DMS153 treated with DMSO at 0.1 percent for 48 hours (cell line): Measurements from ENCODE around the gene RWDD1.
"Not testable (repeated sequence)": the region's sequence is repeated elsewhere in the genome, so short reads cannot be mapped to it uniquely, and the experiment has no call there.

Experiments
- DNase-seq: peaks from one replicate; lab custom pipeline; 2025; ENCODE audit not compliant: unreplicated experiment; lab: John Stamatoyannopoulos, UW

The RWDD1 gene

DNA sequence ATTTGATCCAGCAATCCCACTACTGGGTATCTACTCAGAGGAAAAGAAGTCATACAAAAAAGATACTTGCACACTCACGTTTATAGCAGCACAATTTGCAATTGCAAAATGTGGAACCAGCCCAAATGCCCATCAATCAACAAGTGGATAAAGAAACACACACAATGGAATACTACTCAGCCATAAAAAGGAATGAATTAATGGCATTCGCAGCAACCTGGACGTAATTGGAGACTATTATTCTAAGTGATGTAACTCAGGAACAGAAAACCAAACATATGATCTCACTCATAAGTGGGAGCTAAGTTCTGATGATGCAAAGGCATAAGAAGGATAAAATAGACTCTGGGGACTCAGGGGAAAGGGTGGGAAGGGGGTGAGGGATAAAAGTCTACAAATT lies 33.6 kb downstream of the RWDD1 start:
- not testable (repeated sequence) for DNase-seq

DNA sequence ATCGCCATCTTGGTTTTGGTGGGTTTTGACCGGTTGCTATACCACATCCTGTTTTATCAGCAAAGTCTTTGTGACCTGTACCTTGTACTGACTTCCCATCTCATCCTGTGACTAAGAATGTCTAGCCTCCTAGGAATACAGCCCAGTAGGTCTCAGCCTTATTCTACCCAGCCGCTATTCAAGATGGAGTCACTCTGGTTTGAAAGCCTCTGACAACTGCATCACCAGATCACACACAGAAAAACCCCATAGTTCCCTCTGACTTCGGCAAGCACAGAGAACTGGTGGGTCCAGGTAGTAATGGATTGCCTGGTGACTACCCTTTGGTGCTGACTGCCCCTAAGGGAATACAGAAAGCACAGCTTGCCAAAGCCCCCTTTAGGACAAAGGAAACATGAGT lies 34.6 kb downstream of the RWDD1 start:
- no peak for DNase-seq

DNA sequence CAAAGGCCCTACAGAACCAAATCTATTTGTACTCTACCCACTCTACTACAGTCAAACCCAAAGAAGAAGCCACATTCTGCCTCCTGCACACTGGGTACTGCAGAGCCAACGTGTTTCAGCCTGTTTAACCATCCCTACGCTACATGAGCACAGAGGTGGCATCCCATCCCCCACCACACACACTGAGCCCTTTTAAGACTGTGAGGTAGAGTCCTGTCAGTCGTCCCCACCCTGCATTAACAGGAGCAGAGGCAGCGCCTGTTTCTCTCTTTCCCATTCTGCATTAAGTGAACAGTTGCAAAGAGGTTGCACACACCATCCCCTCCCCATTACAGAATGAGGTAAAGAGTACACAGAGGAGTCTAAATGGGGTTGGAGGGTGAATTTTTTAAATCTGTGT lies 39.8 kb downstream of the RWDD1 start:
- DNase-seq: no peak

DNA sequence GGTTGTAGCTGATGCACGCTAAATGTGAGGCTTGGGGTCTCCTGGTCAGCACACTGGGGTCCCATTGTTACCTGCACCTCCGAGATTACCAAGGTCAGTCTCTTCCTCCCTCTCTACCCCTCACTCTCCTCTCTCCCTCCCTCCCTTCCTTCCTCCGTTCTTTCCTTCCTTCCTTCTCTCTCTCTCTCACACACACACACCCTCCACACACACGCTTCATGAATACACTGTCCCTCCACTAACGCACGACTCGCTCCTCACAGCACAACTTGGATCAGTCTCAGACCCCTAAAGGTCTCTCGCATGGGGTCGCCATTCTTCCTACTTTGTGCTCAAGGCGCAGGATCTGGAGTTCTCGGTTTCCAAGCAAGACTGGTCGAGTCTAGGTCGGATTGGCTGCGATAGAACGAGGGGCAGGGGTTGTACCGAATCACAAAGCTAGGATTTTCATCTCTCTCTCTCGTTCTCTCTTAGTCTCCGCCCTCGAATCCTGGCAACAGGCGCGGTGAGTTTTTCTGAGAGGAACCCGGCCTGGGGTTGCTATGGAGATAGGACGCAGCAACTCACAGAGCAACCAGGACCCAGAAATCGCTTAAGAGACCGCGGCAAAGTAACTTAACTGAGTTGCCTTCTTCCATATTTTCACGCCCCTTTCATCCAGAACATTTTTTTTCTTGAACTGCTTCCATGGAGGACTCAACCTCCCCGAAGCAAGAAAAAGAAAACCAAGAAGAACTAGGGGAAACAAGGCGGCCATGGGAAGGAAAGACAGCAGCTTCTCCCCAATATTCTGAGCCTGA lies 44.8 kb downstream of the RWDD1 start, which contains the start of gene RSPH4A:
TSS of gene RSPH4A (plus strand) at position 543 of the 800 bp plus-strand sequence. CDS start at position 688, 145 bp downstream.
- peak; percentile 92 for DNase-seq

DNA sequence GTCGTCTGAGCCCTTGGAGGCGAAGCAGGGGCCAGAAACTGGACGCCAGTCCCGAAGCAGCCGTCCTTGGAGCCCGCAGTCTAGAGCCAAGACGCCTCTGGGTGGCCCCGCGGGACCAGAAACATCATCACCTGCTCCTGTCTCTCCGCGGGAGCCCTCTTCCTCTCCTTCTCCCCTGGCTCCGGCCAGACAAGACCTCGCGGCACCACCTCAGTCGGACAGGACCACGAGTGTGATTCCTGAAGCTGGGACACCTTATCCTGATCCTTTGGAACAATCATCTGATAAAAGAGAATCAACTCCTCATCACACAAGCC lies 45.4 kb downstream of the RWDD1 start:
- DNase-seq: no peak

DNA sequence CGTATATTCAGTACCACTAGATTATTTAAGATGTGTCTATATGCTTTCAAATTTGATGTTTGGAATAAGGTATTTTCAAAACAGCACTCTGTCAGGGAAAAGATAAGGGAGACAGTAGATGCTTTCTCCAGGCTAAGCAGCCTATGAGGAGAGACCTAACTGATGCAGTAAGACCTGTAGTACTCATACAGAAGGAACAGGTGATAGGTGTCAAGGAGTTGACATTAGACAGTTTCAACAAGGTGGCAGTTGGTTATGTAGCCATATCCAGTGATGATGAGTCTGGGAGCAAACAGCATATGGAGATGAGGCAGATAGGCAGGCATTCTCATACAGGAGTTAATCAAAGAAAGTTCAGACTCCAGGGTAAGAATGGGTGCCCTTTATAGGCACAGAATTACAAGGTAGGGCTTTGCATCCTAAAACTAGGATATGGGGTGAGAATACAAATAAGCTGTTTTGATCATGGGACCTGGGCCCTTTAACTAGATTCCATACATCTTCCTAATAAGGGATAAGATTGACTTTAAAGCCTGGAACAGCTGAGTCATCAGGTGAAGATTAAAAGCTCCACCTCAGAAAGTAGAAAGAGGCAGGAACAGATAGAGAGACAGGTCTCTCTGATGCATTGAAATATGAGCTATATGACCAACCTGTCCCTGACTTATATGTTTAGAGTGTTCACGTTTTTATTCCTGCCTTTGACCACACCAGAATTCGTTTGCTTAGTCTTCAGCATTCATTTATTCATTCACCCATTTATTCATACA lies 52.9 kb downstream of the RWDD1 start:
- no peak for DNase-seq

DNA sequence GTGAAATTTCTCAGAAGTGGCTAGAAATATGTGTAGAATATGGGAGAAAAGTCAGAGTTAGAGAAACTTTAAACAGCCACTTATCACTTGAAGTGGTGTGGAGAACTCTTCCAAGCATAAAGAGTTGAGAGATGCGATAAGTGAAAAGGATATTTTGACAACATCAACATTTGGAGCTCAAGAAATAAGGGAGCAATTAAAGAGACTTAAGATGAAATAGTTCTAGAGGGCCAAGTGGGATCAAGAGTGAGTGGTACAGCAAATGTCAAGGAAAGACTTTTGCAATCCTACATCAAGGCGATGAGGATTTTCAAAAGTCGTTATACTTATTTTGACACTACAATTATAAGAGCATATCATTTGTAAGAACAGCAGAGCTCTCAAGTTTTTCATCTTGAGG lies 54.6 kb downstream of the RWDD1 start:
- no peak for DNase-seq

DNA sequence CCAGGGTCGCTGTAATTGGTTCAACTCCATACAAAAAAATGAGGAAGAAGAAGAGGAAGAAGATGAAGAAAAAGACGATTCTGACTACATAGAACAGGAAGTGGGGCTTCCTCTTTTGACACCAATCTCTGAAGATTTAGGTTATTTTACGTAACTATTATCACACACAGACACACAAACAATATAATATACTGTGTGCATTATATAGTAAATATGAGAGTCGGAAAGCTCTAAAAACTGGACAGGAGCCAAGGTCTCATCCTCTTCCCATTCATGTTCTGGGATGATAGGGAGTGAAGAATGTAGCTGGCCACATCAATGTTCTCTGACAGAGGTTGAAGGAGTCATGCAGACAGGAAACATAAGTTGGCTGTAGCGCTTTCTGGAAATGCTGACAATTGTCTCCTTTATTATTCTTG lies 58.3 kb downstream of the RWDD1 start:
- no peak for DNase-seq

DNA sequence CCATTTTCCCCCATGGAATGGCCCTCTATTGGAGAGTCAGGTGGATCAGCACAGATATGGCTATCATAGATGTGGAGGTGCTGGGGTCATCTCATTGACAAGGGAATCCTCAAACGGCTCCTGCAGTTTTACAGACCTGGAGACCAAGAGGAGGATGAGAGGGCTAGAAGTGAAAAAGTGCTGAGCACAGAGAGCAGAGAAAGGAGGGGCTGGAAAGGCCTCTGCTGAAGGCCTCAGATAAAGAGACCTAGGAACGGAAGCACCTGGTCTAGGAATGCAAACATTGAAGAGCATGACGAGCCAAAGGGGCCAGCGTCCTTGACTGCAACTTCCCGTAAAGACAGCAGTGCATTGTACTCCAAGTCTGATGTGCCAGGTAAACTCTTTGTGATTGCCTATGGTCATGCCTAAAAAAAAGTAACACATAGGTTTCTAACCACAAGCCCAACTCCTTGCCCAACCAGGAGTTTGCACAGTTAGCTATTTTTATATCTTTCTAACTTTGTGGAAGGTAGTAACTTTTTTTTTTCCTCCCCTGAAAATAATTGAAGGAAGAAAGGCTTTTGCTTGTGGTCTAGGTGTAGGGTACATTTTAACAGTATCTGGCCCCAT lies 60.2 kb downstream of the RWDD1 start:
- DNase-seq: peak; percentile 11

DNA sequence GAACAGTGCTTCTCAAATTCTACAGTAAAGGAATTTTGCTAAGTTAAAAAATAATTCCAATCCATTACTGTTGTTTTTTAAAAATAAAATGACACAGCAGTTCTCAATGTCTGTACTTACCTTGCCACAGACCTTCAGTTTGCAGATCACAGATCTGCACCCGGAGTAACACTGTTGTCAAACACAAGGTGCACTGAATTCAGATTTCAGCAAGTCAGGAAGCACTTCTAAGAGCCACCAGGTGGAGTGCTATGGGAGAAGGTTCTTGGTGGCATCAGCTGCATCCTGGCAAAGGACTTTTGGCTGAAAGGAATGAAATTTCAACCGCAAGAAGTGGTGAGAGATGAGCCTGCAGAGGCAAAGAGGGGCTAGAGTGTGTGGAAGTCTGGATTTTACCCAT lies 62.4 kb downstream of the RWDD1 start:
- DNase-seq: no peak
